ENCODE data around the gene CEBPG.

CEBPG gene

GRCh38 chr19:33333642-33334041, 39.9 kb upstream of the CEBPG start:
- no peak overlapping the region for H3K4me3 ChIP-seq (ENCODE audit: low read depth, low read length)
- no peak for TF ChIP-seq CTCF (IDR thresholded peaks at IDR 0.05; ENCODE audit: low read depth, low read length)

- TF ChIP-seq CTCF (IDR thresholded peaks at IDR 0.05; ENCODE audit: low read depth, low read length) = no peak
- H3K4me3 ChIP-seq (ENCODE audit: low read depth, low read length) = no peak overlapping the region
Observed at GRCh38 chr19:33334271-33334670, 39.2 kb upstream of the CEBPG start.

- H3K4me3 ChIP-seq (ENCODE audit: low read depth, low read length) = no peak overlapping the region
- TF ChIP-seq CTCF (IDR thresholded peaks at IDR 0.05; ENCODE audit: low read depth, low read length) = no peak
Observed at GRCh38 chr19:33335446-33335845, 38.1 kb upstream of the CEBPG start.

GRCh38 chr19:33339016-33339984, 34.2 kb upstream of the CEBPG start:
- H3K4me3 ChIP-seq (ENCODE audit: low read depth, low read length) = no peak overlapping the region
- TF ChIP-seq CTCF (IDR thresholded peaks at IDR 0.05; ENCODE audit: low read depth, low read length) = no peak

- no peak overlapping the region for H3K4me3 ChIP-seq (ENCODE audit: low read depth, low read length)
- no peak for TF ChIP-seq CTCF (IDR thresholded peaks at IDR 0.05; ENCODE audit: low read depth, low read length)
Observed at GRCh38 chr19:33340991-33341390, 32.5 kb upstream of the CEBPG start.

- no peak for TF ChIP-seq CTCF (IDR thresholded peaks at IDR 0.05; ENCODE audit: low read depth, low read length)
- no peak overlapping the region for H3K4me3 ChIP-seq (ENCODE audit: low read depth, low read length)
Observed at GRCh38 chr19:33343301-33343700, 30.2 kb upstream of the CEBPG start.

- no peak for TF ChIP-seq CTCF (IDR thresholded peaks at IDR 0.05; ENCODE audit: low read depth, low read length)
Observed at GRCh38 chr19:33343859-33344572, 29.5 kb upstream of the CEBPG start.

More at GRCh38 chr19:33343859-33344572, 29.5 kb upstream of the CEBPG start:
- no peak overlapping the region for H3K4me3 ChIP-seq (ENCODE audit: low read depth, low read length)
